WTC11 (cell line): ENCODE results near the gene N4BP2L1.

Experiments used
- CREM ChIP-seq: sonication (generic); formaldehyde crosslinking; IDR thresholded peaks from 2 replicates; pipeline ENCODE4 v1.8.1; 2022; ENCODE audit warnings: mild to moderate bottlenecking, missing genetic modification reagents, moderate library complexity
- ELF4 ChIP-seq: sonication (generic); formaldehyde crosslinking; IDR thresholded peaks from 2 replicates; pipeline ENCODE4 v1.8.1; 2022; ENCODE audit warnings: low read depth, mild to moderate bottlenecking, moderate library complexity, missing genetic modification reagents
- ETV6 ChIP-seq: sonication (generic); formaldehyde crosslinking; IDR thresholded peaks from 2 replicates; pipeline ENCODE4 v1.8.1; 2022; ENCODE audit warnings: mild to moderate bottlenecking, missing genetic modification reagents
- FOXJ3 ChIP-seq: sonication (generic); formaldehyde crosslinking; IDR thresholded peaks from 2 replicates; pipeline ENCODE4 v1.9.0; 2021; ENCODE audit warnings: missing genetic modification reagents, mild to moderate bottlenecking, borderline replicate concordance
- GABPB1 ChIP-seq: sonication (generic); formaldehyde crosslinking; IDR thresholded peaks from 2 replicates; pipeline ENCODE4 v1.8.1; 2023; ENCODE audit warnings: mild to moderate bottlenecking, missing genetic modification reagents
- TCF7 ChIP-seq: sonication (generic); formaldehyde crosslinking; IDR thresholded peaks from 2 replicates; pipeline ENCODE4 v1.8.0; 2022; ENCODE audit warnings: mild to moderate bottlenecking, low read depth, missing genetic modification reagents, moderate library complexity
- ZNF263 ChIP-seq: sonication (generic); formaldehyde crosslinking; IDR thresholded peaks from 2 replicates; pipeline ENCODE4 v1.8.1; 2022; ENCODE audit warnings: low read depth, mild to moderate bottlenecking, moderate library complexity, missing genetic modification reagents
- ZNF532 ChIP-seq: fragments of 250-450 bp; sonication (Bioruptor Pico); IDR thresholded peaks from 2 replicates; pipeline ENCODE4 v1.9.0; 2021; ENCODE audit warnings: mild to moderate bottlenecking, borderline replicate concordance
- TF ChIP-seq, protein P1 (sequence below): fragments of 200-600 bp; IDR thresholded peaks from 2 replicates; pipeline ENCODE4 v1.8.0; 2022; ENCODE audit warnings: antibody characterized with exemption
- TF ChIP-seq, protein P2 (sequence below): sonication (generic); formaldehyde crosslinking; IDR thresholded peaks from 2 replicates; pipeline ENCODE4 v1.8.1; 2023; ENCODE audit warnings: mild to moderate bottlenecking, missing genetic modification reagents, moderate library complexity
- TF ChIP-seq, protein P3 (sequence below): sonication (generic); formaldehyde crosslinking; IDR thresholded peaks from 2 replicates; pipeline ENCODE4 v1.8.0; 2022; ENCODE audit warnings: mild to moderate bottlenecking, missing genetic modification reagents

DNA sequence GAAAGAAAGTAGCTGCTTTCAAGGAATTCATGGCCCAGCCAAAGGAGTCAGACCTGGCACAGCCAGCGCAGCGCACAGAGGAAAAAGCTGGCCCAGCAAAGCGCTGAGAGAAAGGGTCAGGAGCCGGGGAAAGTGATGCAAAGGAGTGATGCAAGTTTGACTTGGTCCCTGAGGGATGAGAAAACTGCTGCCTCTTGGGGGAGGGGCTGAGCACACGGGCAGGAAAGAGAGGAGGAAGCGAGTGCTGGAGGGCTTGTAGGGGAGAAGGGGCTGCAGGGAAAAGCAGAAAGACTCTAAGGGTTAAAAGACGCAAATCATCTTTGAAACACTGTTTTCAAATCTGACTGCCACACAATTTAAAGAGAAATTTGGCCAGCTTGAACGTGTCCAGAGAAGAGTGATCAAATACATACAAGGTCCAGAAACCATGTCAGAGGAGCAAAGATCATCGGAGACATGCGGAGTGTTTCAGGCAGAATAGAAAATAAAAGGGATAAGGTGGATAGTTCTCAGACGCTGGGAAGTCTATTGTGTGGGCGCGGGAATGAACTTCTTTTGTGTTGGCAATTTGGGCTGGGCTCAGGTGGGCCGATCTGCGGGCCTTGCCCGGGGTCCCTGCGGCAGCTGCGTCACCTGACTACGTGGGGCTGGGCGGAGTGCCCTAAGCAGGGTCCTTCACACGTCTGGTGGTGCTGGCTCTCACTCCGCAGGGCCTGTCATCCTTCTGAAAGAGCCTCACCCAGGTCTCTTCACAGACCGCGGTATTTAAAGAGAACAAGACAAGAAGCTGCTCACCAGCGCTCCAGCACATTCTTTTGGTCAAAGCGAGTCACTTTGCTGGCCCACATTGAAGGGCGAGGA, 18.1 kb downstream of the N4BP2L1 start:
- TF ChIP-seq ELF4: no peak
- TF ChIP-seq, protein P1, sequence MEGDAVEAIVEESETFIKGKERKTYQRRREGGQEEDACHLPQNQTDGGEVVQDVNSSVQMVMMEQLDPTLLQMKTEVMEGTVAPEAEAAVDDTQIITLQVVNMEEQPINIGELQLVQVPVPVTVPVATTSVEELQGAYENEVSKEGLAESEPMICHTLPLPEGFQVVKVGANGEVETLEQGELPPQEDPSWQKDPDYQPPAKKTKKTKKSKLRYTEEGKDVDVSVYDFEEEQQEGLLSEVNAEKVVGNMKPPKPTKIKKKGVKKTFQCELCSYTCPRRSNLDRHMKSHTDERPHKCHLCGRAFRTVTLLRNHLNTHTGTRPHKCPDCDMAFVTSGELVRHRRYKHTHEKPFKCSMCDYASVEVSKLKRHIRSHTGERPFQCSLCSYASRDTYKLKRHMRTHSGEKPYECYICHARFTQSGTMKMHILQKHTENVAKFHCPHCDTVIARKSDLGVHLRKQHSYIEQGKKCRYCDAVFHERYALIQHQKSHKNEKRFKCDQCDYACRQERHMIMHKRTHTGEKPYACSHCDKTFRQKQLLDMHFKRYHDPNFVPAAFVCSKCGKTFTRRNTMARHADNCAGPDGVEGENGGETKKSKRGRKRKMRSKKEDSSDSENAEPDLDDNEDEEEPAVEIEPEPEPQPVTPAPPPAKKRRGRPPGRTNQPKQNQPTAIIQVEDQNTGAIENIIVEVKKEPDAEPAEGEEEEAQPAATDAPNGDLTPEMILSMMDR: no peak
- TF ChIP-seq FOXJ3 (CRISPR knock-in tag): no peak
- TF ChIP-seq GABPB1 (CRISPR knock-in tag): peak; percentile 57; the same call in 1 of the 2 replicates
- no peak for TF ChIP-seq TCF7 (CRISPR knock-in tag)
- TF ChIP-seq, protein P2, sequence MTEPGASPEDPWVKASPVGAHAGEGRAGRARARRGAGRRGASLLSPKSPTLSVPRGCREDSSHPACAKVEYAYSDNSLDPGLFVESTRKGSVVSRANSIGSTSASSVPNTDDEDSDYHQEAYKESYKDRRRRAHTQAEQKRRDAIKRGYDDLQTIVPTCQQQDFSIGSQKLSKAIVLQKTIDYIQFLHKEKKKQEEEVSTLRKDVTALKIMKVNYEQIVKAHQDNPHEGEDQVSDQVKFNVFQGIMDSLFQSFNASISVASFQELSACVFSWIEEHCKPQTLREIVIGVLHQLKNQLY (CRISPR knock-in tag): no peak
- TF ChIP-seq ZNF263 (CRISPR knock-in tag): no peak
- no peak for TF ChIP-seq ETV6 (CRISPR knock-in tag)
- TF ChIP-seq, protein P3, sequence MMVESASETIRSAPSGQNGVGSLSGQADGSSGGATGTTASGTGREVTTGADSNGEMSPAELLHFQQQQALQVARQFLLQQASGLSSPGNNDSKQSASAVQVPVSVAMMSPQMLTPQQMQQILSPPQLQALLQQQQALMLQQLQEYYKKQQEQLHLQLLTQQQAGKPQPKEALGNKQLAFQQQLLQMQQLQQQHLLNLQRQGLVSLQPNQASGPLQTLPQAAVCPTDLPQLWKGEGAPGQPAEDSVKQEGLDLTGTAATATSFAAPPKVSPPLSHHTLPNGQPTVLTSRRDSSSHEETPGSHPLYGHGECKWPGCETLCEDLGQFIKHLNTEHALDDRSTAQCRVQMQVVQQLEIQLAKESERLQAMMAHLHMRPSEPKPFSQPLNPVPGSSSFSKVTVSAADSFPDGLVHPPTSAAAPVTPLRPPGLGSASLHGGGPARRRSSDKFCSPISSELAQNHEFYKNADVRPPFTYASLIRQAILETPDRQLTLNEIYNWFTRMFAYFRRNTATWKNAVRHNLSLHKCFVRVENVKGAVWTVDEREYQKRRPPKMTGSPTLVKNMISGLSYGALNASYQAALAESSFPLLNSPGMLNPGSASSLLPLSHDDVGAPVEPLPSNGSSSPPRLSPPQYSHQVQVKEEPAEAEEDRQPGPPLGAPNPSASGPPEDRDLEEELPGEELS (CRISPR knock-in tag): no peak
- TF ChIP-seq ZNF532 (CRISPR knock-in tag): no peak
- no peak for TF ChIP-seq CREM (CRISPR knock-in tag)
